Stimulated activated CD8-positive, alpha-beta memory T cell treated with anti-CD3 and anti-CD28 coated beads, Interleukin-2, amount 100 ng/mL, for 48 hours (primary cell): ENCODE data around the gene CALML4.
"Not testable (repeated sequence)": the region's sequence is repeated elsewhere in the genome, so short reads cannot be mapped to it uniquely, and the experiment has no call there.

Experiments used
- DNase-seq, 2 donors: peaks; one replicate each; pipeline ENCODE4 v3.0.0-alpha.2; 2020; ENCODE audit warnings: low read depth in 2 of 2

CALML4 gene

GRCh38 chr15:68191555-68191954, 13.6 kb downstream of the CALML4 start:
- no peak for DNase-seq

- no peak for DNase-seq
These were observed 15.1 kb downstream of the CALML4 start for GRCh38 chr15:68190048-68190447.

DNA sequence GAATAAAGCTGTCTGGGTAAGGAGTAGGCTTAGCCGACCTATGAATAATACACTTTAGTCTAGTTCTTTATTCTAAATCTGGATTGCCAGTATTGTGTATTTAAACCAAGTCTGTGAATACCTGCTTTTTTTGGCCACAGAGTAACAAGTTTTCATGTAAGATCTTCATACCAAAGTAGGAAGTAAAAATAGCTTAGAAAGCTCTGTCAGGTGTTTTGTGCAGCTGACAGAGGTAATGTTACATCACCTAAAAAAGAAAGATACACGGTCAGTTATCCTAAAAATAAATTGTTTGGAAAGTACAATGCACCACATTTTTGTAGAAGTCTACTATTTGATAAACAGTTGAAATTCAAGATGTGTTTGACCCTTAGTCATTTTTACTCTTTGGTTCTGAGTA, 16.5 kb downstream of the CALML4 start:
- no peak for DNase-seq

- no peak for DNase-seq
These were observed 17.6 kb downstream of the CALML4 start for GRCh38 chr15:68187559-68187958.

- DNase-seq: no peak
These were observed 18.3 kb downstream of the CALML4 start for GRCh38 chr15:68186671-68187397.

DNA sequence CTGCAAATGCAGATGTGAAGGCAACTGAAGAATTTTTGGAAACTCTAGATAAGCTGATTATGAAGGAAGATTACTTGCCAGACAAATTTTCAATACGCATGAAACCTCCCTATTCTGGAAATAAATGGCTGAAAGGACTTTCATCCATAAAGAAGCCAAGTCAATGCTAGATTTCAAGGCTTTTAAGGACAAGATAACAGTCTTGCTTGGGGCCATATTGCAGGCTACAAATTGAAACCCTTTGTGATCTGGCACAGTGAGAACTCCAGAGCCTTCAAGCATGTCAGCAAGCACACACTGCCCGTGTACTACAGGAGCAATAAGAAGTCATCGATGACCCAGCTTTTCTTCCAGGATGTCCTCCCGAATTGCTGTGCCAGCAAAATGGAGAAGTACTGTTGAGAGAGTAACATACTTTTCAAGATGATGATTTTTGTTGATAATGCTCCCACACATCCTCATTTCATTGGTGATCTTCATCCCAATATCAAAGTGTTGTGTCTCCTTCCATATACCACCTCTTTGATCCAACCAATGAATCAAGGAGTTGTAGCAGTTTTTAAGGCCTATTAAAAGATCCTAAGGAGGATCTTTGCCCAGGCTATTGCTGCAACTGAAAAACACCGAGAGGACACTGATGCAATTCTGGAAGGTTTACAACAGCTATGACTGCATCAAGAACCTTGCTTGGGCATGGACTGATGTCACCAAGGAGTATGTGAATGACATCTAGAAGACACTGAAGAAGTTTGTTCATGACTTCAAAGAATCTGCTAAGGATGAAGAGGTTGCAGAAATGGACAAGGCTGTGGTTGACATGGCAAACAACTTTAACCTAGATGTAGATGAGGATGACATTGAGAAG, 20.3 kb downstream of the CALML4 start:
- no peak for DNase-seq

DNA sequence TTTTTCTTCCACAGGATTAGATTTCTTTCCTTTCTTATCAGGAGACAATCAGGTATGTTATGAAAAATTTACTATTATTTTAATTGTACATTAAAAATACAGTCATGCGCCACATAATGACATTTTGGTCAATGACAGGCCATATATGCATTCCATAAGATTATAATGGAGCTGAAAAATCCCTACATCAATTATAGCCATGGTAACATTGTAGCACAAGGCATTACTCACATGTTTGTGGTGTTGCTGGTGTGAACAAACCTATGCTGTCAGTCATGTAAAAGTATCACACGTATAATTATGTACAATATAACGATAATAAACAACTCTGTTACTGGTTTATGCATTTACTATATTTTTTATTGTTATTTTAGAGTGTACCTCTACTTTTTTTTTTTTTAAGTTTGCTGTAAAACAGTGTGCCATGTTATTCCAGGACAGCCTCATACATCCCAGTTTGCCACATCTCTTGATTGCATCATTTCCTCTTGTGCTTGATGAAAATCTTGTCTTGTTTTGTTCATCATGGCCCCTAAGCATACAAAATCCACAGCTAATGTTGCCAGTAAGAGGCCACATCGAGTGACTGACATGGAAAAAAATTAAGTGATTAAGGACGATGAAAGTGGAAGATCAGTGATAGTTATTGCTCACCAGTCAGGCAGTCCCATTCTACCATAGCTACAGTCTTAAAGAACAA, 21.4 kb downstream of the CALML4 start:
- no peak for DNase-seq

DNA sequence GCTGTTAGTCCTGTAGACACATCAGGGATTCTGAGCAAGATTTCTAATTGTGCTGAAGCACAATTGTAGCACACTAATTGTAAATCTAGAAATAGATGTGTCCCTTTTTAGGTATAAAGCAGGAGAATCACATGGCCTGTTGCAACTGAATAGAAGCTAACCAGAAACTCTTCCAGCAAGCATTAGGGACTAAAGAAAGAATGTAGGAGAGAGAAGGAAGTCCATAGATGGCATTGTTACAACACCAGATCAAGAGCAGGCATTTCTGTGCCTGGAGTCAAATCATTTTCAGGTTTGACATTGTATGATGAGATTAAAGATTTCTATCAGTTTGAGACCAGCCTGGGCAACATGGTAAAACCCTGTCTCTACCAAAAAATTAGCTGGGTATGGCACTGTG, 27.4 kb downstream of the CALML4 start:
- no peak for DNase-seq

GRCh38 chr15:68176601-68177000, 28.5 kb downstream of the CALML4 start:
- no peak for DNase-seq

GRCh38 chr15:68175526-68175925, 29.6 kb downstream of the CALML4 start:
- DNase-seq: no peak

DNA sequence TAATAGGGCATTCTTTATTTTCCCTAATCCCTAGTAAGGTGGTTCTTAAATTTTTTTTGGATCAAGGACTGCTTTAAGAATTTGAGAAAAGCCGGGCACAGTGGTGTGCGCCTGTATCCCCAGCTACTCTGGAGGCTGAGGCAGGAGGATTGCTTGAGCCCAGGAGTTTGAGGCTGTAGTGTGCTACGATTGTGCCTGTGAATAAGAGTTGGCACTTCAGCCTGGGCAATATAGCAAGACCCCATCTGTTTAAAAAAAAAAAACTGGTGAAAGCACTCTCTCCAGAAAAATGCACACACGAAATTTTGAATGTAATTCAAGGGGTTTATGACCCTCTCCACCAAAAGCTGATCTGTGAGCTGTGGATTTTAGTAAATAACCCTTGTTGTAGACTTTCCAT, 32.0 kb downstream of the CALML4 start:
- DNase-seq: no peak

GRCh38 chr15:68172037-68172436, 33.1 kb downstream of the CALML4 start:
- DNase-seq: not testable (repeated sequence)

- no peak for DNase-seq
These were observed 38.3 kb downstream of the CALML4 start for GRCh38 chr15:68166847-68167246.

DNA sequence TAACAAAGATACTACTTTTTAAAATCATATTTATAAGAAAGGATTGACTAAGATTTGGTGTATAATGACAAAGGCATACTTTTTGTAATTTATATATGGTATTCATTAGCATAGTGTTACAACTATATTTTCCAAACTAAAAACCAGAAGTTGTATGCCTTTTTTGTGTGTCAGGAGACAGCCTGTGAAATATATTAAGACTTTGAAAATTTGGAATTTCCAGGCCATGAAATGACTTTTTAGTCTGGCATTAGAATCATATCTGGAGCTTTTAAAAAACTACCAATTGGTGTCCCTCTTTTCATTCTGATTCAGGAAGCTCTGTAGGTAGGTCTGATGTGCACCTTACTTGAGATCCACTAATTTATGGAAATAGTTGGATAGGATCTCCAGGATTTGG, 41.9 kb downstream of the CALML4 start:
- DNase-seq: no peak

DNA sequence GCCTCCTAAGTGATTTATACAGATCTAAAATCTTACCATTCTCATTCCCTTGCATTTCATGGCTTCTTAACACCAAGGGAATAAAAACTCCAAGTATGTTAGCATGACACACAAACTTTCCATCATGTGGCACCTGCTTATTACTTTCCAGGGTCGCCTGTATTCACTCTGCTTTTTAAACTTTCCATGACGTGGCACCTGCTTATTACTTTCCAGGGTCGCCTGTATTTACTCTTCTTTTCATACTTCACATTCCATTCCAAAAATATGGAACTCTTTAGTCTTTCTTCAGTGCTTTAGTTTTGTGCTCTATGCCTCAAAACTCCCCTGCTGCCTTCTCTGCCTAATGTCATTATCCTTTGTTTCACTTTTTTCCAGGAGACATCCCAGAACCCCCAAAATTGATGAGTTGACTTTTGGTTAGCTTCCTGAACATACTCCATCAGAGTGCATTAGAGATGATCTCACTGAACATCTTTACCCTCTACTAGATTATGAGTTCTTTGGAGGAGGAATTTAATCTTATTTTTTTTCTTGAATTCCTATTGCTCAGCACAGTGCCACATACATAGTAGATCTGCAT, 47.0 kb downstream of the CALML4 start:
- no peak for DNase-seq

DNA sequence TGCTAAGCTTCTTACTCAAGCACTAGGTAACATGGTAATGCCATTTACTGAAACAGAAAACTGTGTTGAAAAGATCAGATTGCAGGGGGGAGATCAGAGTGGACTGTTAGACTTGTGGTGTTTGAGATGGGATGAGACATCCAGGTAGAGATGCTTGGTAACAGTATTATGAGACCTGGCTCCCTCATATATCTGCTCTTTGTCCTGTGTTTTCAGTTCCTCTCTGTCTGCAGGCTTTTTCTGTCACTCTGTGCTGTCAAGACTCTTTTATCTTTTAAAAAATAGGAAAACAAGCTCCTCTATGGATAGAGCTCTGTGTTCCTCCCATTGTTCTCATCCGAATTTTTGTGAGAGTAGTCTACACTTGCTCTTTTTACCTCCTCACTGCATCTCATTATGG, 48.1 kb downstream of the CALML4 start:
- no peak for DNase-seq

DNA sequence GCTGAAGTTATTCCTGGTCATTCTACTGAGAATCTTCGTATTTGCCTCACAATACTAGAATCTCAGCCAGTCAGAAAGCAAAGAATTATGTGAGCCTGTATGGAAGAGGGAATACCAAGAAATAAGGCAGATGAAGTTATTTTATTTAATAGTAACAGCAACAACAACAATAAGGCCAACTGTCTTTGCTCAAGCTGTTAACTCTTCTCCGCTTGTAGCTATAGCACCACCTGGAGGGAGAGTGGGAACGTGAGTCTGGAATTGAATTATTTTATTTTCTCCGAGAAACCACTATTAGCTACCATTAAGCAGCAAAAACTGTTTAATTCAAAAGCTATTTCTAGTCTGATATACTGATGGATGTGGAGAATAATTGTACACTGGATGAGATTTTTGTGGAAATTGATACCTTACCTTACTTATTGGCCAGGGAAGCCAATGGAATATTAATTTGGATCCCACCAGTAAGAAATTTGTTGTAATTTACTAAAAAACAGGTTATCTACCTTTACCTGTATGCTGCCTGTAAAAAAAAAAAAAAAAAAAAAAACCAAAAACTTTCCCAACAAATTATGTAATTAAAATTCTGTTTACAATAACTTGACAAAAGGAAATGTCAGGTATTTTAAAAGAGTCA, 50.1 kb downstream of the CALML4 start:
- no peak for DNase-seq

DNA sequence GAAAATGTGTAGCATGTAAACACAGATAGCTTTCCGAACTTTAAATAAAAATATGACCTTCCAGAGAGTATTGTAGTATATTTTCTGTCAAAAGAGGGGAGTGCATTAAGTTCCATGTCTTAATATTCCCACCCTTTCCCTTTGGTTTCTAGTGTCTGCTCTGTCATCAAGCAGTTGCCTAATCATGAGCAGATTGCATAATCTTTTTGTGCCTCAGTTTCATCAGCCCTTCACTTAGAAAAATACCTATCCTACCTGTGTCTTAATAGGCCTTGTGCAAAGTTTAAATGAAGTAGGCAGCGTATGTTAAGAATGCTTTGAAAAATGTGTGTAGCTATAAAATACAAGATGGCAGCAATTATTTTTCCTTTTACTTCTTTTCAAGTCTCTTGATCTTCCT, 52.8 kb downstream of the CALML4 start:
- no peak for DNase-seq

DNA sequence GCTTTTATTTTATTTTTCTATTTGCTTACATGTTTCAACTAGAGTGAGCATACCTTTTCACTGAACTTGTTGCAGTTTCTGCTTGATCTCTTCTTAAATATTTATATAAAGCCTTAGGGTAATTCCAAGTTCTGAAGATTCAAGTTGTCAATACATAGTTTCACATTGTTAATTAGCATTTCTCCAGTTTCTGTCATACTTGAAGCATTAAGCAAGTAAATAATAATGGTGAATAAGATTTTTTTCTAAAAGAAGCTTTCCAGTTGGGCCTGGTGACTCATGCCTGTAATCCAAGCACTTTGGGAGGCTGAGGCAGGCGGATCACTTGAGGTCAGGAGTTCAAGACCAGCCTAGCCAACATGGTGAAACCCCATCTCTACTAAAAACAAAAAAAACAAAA, 53.9 kb downstream of the CALML4 start:
- DNase-seq: no peak

DNA sequence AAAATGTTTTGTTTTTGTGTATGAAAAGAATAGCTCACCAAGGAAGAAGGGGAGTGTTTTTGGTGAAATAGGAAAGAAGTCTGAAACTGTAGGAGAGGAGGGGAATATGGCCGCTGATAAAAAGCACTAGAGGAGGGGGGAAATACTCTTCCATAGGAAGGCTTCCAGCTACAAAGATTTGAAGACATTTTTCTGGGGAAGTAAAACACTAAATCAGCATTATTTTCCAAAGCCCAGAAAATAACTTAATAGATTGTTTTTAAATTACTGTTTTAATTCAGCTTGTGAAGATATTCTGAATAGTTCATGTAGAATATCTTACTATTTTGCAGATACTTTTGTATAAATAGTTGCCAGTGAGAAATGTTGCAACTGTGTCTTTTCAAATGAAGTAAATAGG, 54.9 kb downstream of the CALML4 start:
- DNase-seq: no peak

- DNase-seq: no peak
These were observed 56.1 kb downstream of the CALML4 start for GRCh38 chr15:68149059-68149458.

- DNase-seq: no peak
These were observed 57.1 kb downstream of the CALML4 start for GRCh38 chr15:68148039-68148438.
